HL-60 (cell line): Measurements from ENCODE around the gene TRIB2.

ENCODE experiments used
- DNase-seq, 2 experiments: peaks; one replicate each; pipeline ENCODE4 v3.0.0-alpha.2; 2010 to 2020; ENCODE audit warnings: low read depth in 1 of 2, low spot score in 1 of 2
- H3K27ac ChIP-seq: fragments of 250-450 bp; sonication (Bioruptor Pico); replicated peaks from 2 replicates; pipeline ENCODE4 v1.5.1; 2020; ENCODE audit warnings: mild to moderate bottlenecking, moderate library complexity
- H3K27me3 ChIP-seq: fragments of 250-450 bp; sonication (Bioruptor Pico); 2 replicates; pipeline ENCODE4 v1.5.1; 2021; ENCODE audit warnings: mild to moderate bottlenecking, moderate library complexity; ENCODE audit not compliant: insufficient read depth, poor library complexity, severe bottlenecking
- H3K4me3 ChIP-seq: replicated peaks from 2 replicates; pipeline ENCODE4 v1.5.1; 2011; ENCODE audit warnings: mild to moderate bottlenecking, control low read depth, low read length; ENCODE audit not compliant: insufficient read depth
- GABPA ChIP-seq: IDR thresholded peaks from 2 replicates; pipeline ENCODE4 v1.6.1; 2012; ENCODE audit warnings: low read depth
- POLR2AphosphoS5 ChIP-seq: IDR thresholded peaks from 2 replicates; pipeline ENCODE4 v1.6.1; 2012; ENCODE audit warnings: low read depth
- SPI1 ChIP-seq: IDR thresholded peaks from 2 replicates; pipeline ENCODE4 v1.6.1; 2012; ENCODE audit warnings: low read depth, mild to moderate bottlenecking, borderline replicate concordance
- TF ChIP-seq, protein P1 (sequence below): IDR thresholded peaks from 2 replicates; pipeline ENCODE4 v1.6.1; 2012; ENCODE audit warnings: low read depth; ENCODE audit not compliant: insufficient replicate concordance
- TF ChIP-seq, protein P2 (sequence below): IDR thresholded peaks from one replicate; pipeline ENCODE4 v1.5.1; 2011; ENCODE audit warnings: low read length, control low read depth, inconsistent platforms; ENCODE audit not compliant: insufficient read depth

Gene TRIB2

DNA sequence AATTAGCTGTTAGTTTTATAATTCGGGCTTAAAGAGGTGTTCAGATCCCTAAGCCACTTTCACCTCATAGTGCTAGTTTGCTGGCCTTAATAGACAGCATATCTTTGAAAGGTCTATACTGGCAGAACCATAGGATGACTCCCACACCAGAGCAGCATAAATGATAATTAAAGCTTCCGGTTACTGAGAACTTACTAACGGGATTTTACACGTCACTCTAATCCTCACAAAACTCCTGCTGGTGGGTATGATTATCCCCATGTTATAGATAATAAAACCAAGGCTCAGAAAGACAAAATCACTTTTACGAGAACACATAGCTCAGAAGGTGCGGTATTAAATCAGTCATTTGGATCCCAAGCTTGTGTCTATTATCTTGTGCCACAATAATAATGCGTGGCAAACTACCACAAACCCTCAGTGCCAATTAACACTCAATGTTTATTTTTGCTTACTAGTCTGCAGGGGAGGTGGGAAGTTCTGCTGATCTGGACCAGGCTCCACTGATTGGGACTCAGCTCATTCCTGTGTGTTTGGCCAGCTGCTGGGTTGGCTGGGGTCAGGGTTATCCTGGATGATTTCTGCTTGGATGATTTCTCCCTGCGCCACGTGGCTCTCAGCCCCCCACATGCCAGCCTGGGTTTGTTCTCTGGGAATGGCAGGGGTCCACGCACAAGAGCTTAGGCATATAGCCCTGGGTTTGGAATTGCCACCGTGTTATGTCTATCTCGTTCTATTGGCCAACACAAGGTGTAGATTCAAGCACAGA, 62.3 kb downstream of the TRIB2 start:
- H3K27ac ChIP-seq, result no peak overlapping the region
- TF ChIP-seq, protein P1, sequence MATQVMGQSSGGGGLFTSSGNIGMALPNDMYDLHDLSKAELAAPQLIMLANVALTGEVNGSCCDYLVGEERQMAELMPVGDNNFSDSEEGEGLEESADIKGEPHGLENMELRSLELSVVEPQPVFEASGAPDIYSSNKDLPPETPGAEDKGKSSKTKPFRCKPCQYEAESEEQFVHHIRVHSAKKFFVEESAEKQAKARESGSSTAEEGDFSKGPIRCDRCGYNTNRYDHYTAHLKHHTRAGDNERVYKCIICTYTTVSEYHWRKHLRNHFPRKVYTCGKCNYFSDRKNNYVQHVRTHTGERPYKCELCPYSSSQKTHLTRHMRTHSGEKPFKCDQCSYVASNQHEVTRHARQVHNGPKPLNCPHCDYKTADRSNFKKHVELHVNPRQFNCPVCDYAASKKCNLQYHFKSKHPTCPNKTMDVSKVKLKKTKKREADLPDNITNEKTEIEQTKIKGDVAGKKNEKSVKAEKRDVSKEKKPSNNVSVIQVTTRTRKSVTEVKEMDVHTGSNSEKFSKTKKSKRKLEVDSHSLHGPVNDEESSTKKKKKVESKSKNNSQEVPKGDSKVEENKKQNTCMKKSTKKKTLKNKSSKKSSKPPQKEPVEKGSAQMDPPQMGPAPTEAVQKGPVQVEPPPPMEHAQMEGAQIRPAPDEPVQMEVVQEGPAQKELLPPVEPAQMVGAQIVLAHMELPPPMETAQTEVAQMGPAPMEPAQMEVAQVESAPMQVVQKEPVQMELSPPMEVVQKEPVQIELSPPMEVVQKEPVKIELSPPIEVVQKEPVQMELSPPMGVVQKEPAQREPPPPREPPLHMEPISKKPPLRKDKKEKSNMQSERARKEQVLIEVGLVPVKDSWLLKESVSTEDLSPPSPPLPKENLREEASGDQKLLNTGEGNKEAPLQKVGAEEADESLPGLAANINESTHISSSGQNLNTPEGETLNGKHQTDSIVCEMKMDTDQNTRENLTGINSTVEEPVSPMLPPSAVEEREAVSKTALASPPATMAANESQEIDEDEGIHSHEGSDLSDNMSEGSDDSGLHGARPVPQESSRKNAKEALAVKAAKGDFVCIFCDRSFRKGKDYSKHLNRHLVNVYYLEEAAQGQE, result no peak
- TF ChIP-seq SPI1, result no peak
- TF ChIP-seq, protein P2, sequence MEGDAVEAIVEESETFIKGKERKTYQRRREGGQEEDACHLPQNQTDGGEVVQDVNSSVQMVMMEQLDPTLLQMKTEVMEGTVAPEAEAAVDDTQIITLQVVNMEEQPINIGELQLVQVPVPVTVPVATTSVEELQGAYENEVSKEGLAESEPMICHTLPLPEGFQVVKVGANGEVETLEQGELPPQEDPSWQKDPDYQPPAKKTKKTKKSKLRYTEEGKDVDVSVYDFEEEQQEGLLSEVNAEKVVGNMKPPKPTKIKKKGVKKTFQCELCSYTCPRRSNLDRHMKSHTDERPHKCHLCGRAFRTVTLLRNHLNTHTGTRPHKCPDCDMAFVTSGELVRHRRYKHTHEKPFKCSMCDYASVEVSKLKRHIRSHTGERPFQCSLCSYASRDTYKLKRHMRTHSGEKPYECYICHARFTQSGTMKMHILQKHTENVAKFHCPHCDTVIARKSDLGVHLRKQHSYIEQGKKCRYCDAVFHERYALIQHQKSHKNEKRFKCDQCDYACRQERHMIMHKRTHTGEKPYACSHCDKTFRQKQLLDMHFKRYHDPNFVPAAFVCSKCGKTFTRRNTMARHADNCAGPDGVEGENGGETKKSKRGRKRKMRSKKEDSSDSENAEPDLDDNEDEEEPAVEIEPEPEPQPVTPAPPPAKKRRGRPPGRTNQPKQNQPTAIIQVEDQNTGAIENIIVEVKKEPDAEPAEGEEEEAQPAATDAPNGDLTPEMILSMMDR, result no peak
- TF ChIP-seq POLR2AphosphoS5, result no peak
- TF ChIP-seq GABPA, result no peak
- DNase-seq, result no peak

DNA sequence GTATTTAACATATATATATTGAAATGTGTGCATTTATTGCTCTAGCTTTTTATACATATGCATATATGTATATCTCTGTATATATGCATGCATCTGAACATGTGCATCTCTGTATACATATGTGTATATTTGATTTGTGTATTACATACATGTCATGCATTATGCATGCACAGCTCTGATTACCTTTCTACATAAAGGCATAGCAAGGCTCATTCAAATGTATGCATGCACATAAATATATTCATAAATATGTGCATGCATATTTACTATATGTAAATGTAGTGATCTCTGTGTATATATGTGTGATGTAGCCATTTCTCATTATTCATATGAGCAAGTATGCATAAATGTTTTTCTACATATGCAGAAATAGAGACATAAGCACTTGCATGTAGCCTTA, 64.6 kb downstream of the TRIB2 start:
- Histone ChIP-seq H3K4me3 (no peak overlapping the region), H3K27ac (no peak overlapping the region), H3K27me3 (no peaks in the 10 kb centered on the region)
- TF ChIP-seq GABPA (no peak), POLR2AphosphoS5 (no peak), SPI1 (no peak)
- TF ChIP-seq, protein P2, result no peak
- TF ChIP-seq, protein P1, result no peak
- no peak for DNase-seq

More for the DNA sequence above, 62.3 kb downstream of the TRIB2 start:
- H3K4me3 ChIP-seq, result no peak overlapping the region
- no peaks in the 10 kb centered on the region for H3K27me3 ChIP-seq

DNA sequence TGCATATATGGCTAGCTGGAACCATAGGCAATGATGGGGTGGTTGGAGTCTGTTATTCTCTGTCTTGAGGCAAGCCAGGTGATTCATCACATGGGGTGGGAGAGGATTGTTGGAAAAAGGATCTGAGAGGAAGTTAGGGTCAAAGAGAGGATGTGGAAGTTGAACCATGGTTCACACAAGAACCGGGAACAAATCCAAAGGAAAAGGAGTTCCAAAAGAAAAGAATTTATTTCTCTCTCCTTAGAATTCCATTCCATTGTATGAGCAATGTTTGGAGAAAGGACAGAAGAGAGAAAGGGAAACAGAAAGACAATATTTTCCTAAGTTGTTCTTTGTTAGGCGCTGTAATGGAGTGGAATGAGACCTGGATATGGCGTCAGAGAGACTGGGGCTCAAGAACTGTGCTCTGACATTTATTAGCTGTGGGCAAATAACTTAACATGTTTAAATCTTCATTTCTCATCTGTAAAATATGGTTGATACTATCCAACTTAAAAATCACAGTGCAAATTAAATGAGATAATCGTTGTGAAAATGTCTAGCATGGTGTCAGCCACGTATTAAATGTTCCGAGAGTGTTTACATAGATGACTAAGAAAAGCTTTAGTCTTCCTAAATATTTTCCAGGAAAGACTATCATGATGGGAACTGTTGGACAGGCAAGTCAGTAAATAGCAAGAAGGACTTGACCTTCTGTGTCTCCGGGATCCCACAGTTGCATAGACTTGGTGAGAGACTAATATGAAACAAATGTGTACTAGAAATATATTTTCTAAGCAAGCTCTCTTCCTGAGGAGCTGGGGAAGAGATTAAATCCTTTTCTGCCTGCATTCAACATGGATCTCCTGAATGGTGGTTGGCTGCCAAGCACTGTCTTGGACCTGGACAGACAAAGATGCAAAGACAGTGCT, 71.4 kb downstream of the TRIB2 start:
- Histone ChIP-seq H3K27me3 (no peaks in the 10 kb centered on the region), H3K27ac (no peak overlapping the region), H3K4me3 (no peak overlapping the region)
- no peak for TF ChIP-seq SPI1
- no peak for TF ChIP-seq POLR2AphosphoS5
- TF ChIP-seq, protein P1, result no peak
- TF ChIP-seq, protein P2, result no peak
- no peak for TF ChIP-seq GABPA
- DNase-seq, result no peak
